Measurements from ENCODE around the gene DVL3. TPM values are rescaled to one million over a fixed set of nuclear protein-coding genes. Genes with fewer than 3 reads are reported as not detected.
A peak's percentile ranks its signal among the peaks of the same experiment; 100 is the strongest.

The DVL3 gene
- total RNA-seq, 2 experiments from 2014 or later = 30.0 to 31.7 TPM

- no peak overlapping the region for H3K27ac ChIP-seq (ENCODE audit: low read depth in 1 of 2, low read length in 2 of 2)
- peaks cover 63% of the 10 kb centered on the region for H3K36me3 ChIP-seq (ENCODE audit: insufficient read depth, low read length)
- intact Hi-C loops (cut with DNase I, micrococcal nuclease) = loop anchor here in 1 of 2 experiments (1.0 to 10.0 kb wide), 3 partner anchors 106 to 400 kb away; no protein-coding TSS in a partner anchor
- H3K4me1 Mint-ChIP-seq (ENCODE audit: low read depth) = no peaks in the 10 kb centered on the region
- DNase-seq (peak in 9 of 14 experiments; percentile 16 to 67 (median 48)), ATAC-seq (ENCODE audit: poor library complexity) (peak; percentile 80)
- no peaks in the 10 kb centered on the region for H3K9me3 ChIP-seq (ENCODE audit: control insufficient read depth in 1 of 2, insufficient read depth in 1 of 2, low read length in 2 of 2)
- peak; percentile 31 for TF ChIP-seq CTCF (IDR thresholded peaks at IDR 0.05)
- H3K4me3 Mint-ChIP-seq = no peak overlapping the region
- H3K4me1 ChIP-seq (ENCODE audit: insufficient read depth, low read length) = no peaks in the 10 kb centered on the region
- H3K4me3 ChIP-seq (ENCODE audit: low read length) = no peak overlapping the region
- H3K27me3 ChIP-seq (ENCODE audit: control insufficient read depth in 1 of 2, insufficient read depth in 2 of 2, low read length in 2 of 2) = no peaks in the 10 kb centered on the region
- CTCF ChIA-PET = interaction anchor here (1.2 to 1.4 kb wide), 2 partner anchors 10 to 105 kb away, joined by 3 to 4 read pairs; partner anchors contain the start of genes EEF1AKMT4 and EIF2B5
- POLR2A ChIA-PET = interaction anchor here (0.8 kb wide), 1 partner anchor 10 kb away, joined by 5 read pairs; the partner anchor contains the start of gene EIF2B5
- H3K27me3 Mint-ChIP-seq = no peaks in the 10 kb centered on the region
- H3K9me3 Mint-ChIP-seq = no peaks in the 10 kb centered on the region
- H3K36me3 Mint-ChIP-seq (ENCODE audit: low read depth) = peaks cover 67% of the 10 kb centered on the region
- H3K27ac Mint-ChIP-seq = no peak overlapping the region
Observed at GRCh38 chr3:184145111-184145524, 10.1 kb upstream of the DVL3 start.

- no peak overlapping the region for H3K4me3 ChIP-seq (ENCODE audit: low read length)
- H3K36me3 ChIP-seq (ENCODE audit: insufficient read depth, low read length) = peaks cover 57% of the 10 kb centered on the region
- H3K4me1 Mint-ChIP-seq (ENCODE audit: low read depth) = no peaks in the 10 kb centered on the region
- POLR2A ChIA-PET = no interaction called here
- DNase-seq = no peak
- H3K27me3 ChIP-seq (ENCODE audit: control insufficient read depth in 1 of 2, insufficient read depth in 2 of 2, low read length in 2 of 2) = no peaks in the 10 kb centered on the region
- H3K27me3 Mint-ChIP-seq = no peaks in the 10 kb centered on the region
- H3K27ac Mint-ChIP-seq = no peak overlapping the region
- H3K4me1 ChIP-seq (ENCODE audit: insufficient read depth, low read length) = no peaks in the 10 kb centered on the region
- TF ChIP-seq CTCF (IDR thresholded peaks at IDR 0.05) = no peak
- peaks cover 60% of the 10 kb centered on the region for H3K36me3 Mint-ChIP-seq (ENCODE audit: low read depth)
- H3K27ac ChIP-seq (ENCODE audit: low read depth in 1 of 2, low read length in 2 of 2) = no peak overlapping the region
- H3K9me3 ChIP-seq (ENCODE audit: control insufficient read depth in 1 of 2, insufficient read depth in 1 of 2, low read length in 2 of 2) = no peaks in the 10 kb centered on the region
- H3K4me3 Mint-ChIP-seq = no peak overlapping the region
- CTCF ChIA-PET = interaction anchor here (1.2 to 1.4 kb wide), 2 partner anchors 11 to 104 kb away, joined by 3 to 4 read pairs; partner anchors contain the start of genes EEF1AKMT4 and EIF2B5
- no peak for ATAC-seq (ENCODE audit: poor library complexity)
- no peaks in the 10 kb centered on the region for H3K9me3 Mint-ChIP-seq
- intact Hi-C loops (cut with DNase I, micrococcal nuclease) = loop anchor here in 1 of 2 experiments (1.0 to 10.0 kb wide), 3 partner anchors 105 to 399 kb away; no protein-coding TSS in a partner anchor
Observed at GRCh38 chr3:184145751-184146270, 9.4 kb upstream of the DVL3 start.

GRCh38 chr3:184148076-184148475 is 7.1 kb upstream of the DVL3 start:
- H3K4me3 ChIP-seq (ENCODE audit: low read length) = no peak overlapping the region
- TF ChIP-seq CTCF (IDR thresholded peaks at IDR 0.05) = no peak
- Mint-ChIP-seq H3K27me3 (no peaks in the 10 kb centered on the region), H3K4me1 (ENCODE audit: low read depth) (no peaks in the 10 kb centered on the region), H3K9me3 (no peaks in the 10 kb centered on the region), H3K4me3 (no peak overlapping the region), H3K36me3 (ENCODE audit: low read depth) (peaks cover 38% of the 10 kb centered on the region), H3K27ac (no peak overlapping the region)
- ATAC-seq (ENCODE audit: poor library complexity) (no peak), DNase-seq (no peak)
- intact Hi-C loops (cut with DNase I, micrococcal nuclease) = loop anchor here in 1 of 2 experiments (10.0 kb wide), 2 partner anchors 367 to 397 kb away; no protein-coding TSS in a partner anchor
- H3K36me3 ChIP-seq (ENCODE audit: insufficient read depth, low read length) = peaks cover 34% of the 10 kb centered on the region
- H3K4me1 ChIP-seq (ENCODE audit: insufficient read depth, low read length) = no peaks in the 10 kb centered on the region
- no peaks in the 10 kb centered on the region for H3K9me3 ChIP-seq (ENCODE audit: control insufficient read depth in 1 of 2, insufficient read depth in 1 of 2, low read length in 2 of 2)
- ChIA-PET POLR2A (interaction anchor here (1.7 kb wide), 1 partner anchor 13 kb away, joined by 4 read pairs; the partner anchor contains the start of gene EIF2B5), CTCF (interaction anchor here (1.0 kb wide), 1 partner anchor 10 kb away, joined by 3 read pairs; no protein-coding TSS in a partner anchor)
- no peak overlapping the region for H3K27ac ChIP-seq (ENCODE audit: low read depth in 1 of 2, low read length in 2 of 2)
- H3K27me3 ChIP-seq (ENCODE audit: control insufficient read depth in 1 of 2, insufficient read depth in 2 of 2, low read length in 2 of 2) = no peaks in the 10 kb centered on the region

Data from CD4-positive, alpha-beta T cell (primary cell).